Upper lobe of left lung (tissue), 4 donors: ENCODE results near the gene WBP2NL.

Experiments
- CTCF ChIP-seq, 6 experiments: fragments of 450-650 bp in 4 of 6; fragments of 200-600 bp in 2 of 6; sonication (generic) in 2 of 6; IDR thresholded peaks; one replicate each; pipeline ENCODE4 v1.5.1; 2016 to 2019; ENCODE audit warnings: antibody characterized with exemption in 6 of 6
- EP300 ChIP-seq, 4 donors: sonication (generic); formaldehyde crosslinking; IDR thresholded peaks; one replicate each; pipeline ENCODE4 v1.5.1; 2017; ENCODE audit warnings: antibody characterized with exemption in 4 of 4, control low read depth in 2 of 4

- no peak for TF ChIP-seq EP300 (IDR thresholded peaks at IDR 0.05)
- TF ChIP-seq CTCF (IDR thresholded peaks at IDR 0.05): no peak
These were observed 34.9 kb downstream of the WBP2NL start for GRCh38 chr22:42033263-42034181.
